Pulmonary artery endothelial cell (primary cell): ENCODE measurements around the gene FAM72D. TPM values are rescaled to one million over a fixed set of nuclear protein-coding genes. Genes with fewer than 3 reads are reported as not detected.
"Not testable (repeated sequence)": the region's sequence is repeated elsewhere in the genome, so short reads cannot be mapped to it uniquely, and the experiment has no call there.

Experiments used
- DNase-seq: peaks from one replicate; pipeline ENCODE4 v3.0.0-alpha.2; 2011; ENCODE audit warnings: low read depth, low spot score
- total RNA-seq: library from RNA; depleted of rRNA; stranded (reverse); fragments of >200 nt; gene quantifications from 2 replicates; pipeline ENCODE4 v1.2.3, GENCODE V29; 2014

The FAM72D gene
- total RNA-seq, result 1.6 and 3.5 TPM in 2 replicates

GRCh38 chr1:145095284-145096057 is at the start of gene FAM72D, which contains the start of gene SRGAP2B:
TSS of gene FAM72D (plus strand) at chr1:145095974. CDS start at chr1:145096848, 874 bp downstream.
TSS of gene SRGAP2B (minus strand) at chr1:145095328. CDS start at chr1:145092901, 2,427 bp downstream.
- DNase-seq, result not testable (repeated sequence)

DNA sequence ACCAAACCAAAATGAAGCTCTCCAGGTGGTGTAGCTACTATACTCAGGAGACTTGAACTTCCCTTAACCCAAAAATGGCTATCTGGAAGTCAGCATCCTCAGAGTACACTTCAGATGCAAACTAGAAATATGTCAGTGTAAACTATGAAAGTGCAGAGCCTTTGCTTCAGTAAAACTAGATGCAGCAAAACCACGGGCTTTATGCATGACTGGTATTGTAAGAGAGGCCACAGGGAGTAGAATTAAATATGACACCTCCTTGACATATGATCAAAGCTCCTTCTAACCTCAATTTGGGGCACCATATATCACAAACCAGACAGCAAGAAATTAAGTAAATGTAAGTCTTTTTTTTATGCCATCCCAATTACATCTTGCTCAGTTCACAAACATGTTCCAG is 48.2 kb upstream of the FAM72D start:
- DNase-seq, result not testable (repeated sequence)

DNA sequence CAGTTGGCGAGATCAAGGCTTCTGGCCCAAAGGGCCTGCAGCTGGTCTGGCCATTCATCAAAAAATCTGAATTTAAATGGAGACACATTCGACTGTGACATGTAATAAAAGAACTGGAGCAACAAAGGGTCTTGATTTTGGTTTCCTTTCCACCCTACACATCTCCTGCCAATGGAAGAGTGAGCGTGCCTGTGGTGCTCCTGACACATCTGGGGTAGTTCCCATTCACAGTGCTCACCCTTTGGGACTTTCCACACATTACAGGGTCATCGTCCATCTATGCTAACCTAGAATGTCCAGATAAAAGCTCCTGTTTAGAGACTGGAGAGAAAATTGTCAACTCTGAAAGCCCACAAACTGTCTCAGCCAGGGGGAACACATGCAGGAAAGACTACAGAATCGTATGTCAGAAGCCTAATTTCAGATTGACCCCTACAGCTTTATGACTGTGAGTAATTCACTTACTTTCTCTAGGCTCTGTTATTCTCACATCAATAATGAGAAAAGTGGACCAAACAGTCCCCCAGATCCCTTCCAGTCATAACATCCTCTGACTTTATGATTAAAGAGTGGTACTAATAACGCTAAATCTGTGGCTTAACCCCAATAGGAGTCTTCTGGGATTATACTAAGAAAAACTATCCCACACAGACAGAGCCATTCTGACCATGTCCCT is 47.5 kb upstream of the FAM72D start:
- DNase-seq, result not testable (repeated sequence)

- DNase-seq, result not testable (repeated sequence)
These were observed 43.6 kb upstream of the FAM72D start for GRCh38 chr1:145052019-145052776.

- DNase-seq, result not testable (repeated sequence)
These were observed 42.3 kb upstream of the FAM72D start for GRCh38 chr1:145053428-145053827.

DNA sequence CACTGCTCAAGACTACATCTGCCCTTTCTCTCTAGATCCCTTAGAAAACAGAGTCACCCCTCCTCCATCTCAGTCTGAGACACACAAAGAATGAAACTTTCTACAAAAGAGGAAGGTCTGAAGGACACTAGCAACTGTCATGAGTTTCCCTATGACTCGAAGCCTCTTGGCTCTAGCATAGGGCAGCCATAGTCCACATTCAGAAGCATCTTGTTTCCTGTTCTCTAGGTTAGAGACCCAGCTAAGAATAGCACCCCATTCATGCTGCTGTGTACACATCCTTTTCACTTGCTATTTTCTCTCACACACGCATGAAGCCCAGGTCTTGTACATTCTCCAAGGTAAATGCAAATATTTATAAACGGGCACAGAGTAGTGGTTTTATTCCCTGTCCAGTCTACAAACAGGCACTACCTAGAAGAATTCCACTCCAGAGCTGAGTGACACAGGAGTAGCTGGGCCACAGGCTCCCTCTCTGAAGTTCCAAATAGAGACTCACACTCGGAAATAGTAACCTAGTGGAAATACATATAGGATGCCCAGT is 40.5 kb upstream of the FAM72D start:
- not testable (repeated sequence) for DNase-seq

DNA sequence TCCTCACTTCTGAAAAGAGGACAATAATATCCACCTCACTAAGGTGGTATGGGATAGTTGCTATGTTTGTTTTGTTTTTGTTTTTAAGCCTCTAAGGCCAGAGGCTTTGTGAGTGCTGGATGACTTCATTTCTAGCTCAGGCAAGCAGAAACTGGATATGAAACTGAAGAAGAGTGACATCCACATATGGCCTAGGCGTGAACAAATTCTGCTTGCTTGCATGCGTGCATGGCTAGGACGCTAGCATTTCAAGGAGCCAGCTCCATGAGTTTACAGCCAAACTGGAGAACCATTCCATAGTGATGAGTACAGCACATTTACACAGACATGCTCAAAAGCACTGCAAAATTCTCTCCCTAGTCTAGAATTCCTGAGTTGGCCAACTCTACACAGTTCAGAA is 37.6 kb upstream of the FAM72D start:
- DNase-seq, result not testable (repeated sequence)

DNA sequence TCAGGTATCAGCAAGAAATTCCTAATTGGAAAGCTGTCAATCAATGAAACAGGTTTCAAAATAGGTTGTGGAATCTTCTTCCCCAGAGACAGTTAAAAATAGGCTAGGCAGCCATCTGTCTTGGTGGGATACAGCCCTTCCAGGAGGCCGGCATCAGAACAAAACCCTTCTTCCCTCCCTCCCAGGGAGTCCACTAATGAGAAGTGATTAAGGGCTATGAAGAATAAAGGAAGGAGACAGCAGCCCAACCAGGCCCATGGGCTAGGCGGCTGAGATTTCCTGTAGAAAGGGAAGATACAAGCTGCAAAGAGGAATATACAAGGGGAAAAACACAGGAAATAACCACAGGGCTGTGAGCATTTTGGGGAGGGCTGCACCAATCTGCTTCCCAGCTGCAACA is 32.5 kb upstream of the FAM72D start:
- not testable (repeated sequence) for DNase-seq

DNA sequence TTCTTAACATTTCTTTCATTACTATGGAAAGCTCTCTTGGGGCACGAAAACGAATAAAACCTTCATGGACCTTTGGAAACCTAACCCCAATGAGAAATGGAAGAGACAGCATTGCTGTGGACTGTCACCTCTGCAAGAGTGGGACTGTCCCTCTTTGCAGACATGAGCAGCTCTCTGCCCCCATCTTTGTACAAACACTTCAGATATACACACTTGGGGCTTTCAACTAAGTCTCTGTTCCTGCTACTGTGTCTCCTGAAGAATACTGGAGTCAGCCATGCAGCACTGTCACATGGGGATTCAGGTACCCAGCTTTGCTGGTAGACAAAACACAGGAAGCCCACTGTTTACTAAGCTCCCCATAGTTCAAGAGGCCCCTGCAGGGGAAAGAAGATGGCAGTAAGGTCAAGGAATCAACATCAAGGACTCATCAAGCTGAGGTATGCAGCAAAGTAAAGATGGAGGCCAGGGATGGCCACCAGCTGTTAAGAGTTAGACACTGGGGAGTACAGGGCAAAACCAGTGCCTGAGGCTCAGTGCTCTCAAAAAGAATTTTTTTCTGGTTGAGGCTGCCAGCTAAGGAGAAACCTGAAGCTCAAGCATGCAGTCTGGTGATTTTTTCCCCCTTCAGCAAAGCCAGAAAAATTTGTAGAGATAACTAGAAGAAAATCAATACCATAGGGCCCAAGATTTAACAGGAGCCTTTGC is 31.7 kb upstream of the FAM72D start:
- not testable (repeated sequence) for DNase-seq

- not testable (repeated sequence) for DNase-seq
These were observed 30.5 kb upstream of the FAM72D start for GRCh38 chr1:145065194-145065826.

DNA sequence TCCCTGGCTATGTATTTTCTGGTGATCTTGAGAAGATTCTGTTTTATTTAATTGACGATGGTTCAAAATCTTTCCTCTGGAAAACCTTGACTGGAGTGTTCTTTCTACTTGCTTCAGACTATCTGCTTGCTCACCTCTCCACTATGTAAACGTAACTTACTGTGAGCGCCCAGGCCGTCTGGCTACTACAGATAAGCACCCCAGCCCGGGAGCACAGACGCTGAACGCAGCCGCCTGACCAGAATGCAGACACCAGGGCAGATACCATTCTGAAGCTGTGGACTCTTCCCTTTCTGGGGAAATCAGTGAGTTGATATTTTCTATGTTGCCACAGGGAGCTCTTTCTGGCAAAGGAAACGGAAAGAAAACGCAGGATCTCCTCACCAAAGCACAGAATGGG is 29.3 kb upstream of the FAM72D start:
- DNase-seq, result not testable (repeated sequence)

DNA sequence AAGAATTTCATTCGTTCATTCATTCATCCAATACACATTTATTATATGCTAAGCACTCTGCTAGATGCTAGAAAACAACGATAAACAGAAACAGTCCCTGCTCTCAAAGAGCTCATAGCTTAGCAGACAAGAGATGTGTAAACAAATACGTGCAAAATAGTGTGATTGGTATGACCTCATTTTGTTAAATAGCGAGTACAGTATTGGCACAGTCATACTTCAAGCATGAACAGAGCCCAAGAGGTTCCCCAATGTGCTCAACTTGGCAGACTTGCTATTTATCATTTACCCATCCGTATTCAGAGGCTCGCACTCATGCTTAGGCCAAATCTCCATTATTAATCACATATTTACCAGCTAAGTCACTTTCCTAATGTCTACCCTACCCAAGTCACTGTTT is 24.2 kb upstream of the FAM72D start:
- DNase-seq, result not testable (repeated sequence)

- not testable (repeated sequence) for DNase-seq
These were observed 21.7 kb upstream of the FAM72D start for GRCh38 chr1:145074021-145074559.

DNA sequence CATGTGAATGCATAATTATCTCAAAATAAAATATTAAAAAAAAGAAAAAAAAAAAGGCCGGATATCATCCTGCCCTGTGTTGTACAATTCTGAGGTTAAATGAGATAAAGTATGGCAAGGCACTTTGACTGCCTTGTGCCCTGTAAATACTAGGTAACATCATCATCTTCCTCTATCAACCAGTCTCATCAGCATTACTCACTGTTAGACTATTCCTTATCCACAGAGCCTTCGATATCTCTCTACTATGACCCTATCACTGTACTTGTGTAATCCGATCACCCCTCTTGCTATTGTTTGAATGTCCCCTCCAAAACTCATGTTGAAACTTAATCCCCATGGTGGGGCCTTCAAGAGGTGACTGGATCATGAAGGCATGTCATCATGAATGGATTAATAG is 18.9 kb upstream of the FAM72D start:
- not testable (repeated sequence) for DNase-seq

- DNase-seq, result not testable (repeated sequence)
These were observed 17.6 kb upstream of the FAM72D start for GRCh38 chr1:145077872-145078786.

- DNase-seq, result not testable (repeated sequence)
These were observed 16.9 kb upstream of the FAM72D start for GRCh38 chr1:145078787-145079370.

DNA sequence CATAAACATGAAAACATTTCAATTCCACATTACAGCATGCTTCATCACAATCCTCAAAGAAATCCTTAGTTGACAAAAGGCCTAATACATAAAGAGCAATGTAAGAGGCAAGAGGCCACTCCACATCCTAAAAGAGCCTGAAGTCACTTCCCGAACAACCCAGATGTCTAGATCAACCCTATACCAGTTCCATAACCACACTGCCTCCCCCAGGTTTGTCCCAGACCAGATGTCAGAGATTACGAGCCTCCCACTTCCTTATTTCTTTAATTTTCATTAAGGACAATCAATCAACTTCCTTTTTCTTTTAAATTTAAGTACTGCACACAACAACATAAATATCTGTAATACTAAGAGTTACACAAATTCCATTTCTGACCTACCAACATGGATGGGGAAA is 16.0 kb upstream of the FAM72D start:
- not testable (repeated sequence) for DNase-seq

DNA sequence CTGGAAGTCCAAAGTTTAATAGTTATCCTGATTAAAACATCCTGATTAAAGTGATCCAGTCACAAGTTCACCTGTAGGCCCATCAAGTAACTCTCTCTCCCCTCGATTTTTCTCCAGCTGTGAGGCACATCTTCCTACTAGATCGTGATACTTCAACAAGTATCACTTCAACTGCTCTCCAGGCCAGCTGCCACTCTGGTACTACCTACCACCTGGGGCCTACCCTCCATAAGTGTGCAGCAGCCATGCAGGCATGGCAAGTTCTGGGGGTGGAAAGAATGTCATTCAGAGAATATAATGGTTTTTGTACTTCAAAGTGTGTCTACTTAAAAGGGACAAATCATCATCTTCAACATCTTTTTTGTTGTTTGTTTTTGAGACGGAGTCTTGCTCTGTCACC is 15.6 kb upstream of the FAM72D start:
- not testable (repeated sequence) for DNase-seq
